CD4-positive, CD25-positive, alpha-beta regulatory T cell (primary cell): ENCODE data around the gene NRF1. TPM values are rescaled to one million over a fixed set of nuclear protein-coding genes. Genes with fewer than 3 reads are reported as not detected.
A peak's percentile ranks its signal among the peaks of the same experiment; 100 is the strongest.

ENCODE experiments used
- ATAC-seq, 2 donors: fragments of 150-1000 bp; cut with Tn5 transposase; one replicate each; pipeline ENCODE4 v1.10.0; 2021; ENCODE audit warnings: low read depth in 2 of 2, moderate number of reproducible peaks in 2 of 2, moderate library complexity in 1 of 2
- DNase-seq, 3 donors: peaks; one replicate each; pipeline versions ENCODE4 v3.0.0 to v3.0.0-alpha.2; 2012 to 2022; ENCODE audit warnings: mixed read lengths in 1 of 3
- H3K27ac ChIP-seq: one replicate; pipeline ENCODE4 v1.7.0; 2013; ENCODE audit warnings: mild to moderate bottlenecking, low read length; ENCODE audit not compliant: insufficient read depth, poor library complexity, severe bottlenecking
- H3K27me3 ChIP-seq: one replicate; pipeline ENCODE4 v1.7.0; 2013; ENCODE audit warnings: low read length; ENCODE audit not compliant: control insufficient read depth, insufficient read depth
- H3K36me3 ChIP-seq: one replicate; pipeline ENCODE4 v1.7.0; 2013; ENCODE audit warnings: mild to moderate bottlenecking, low read length, moderate library complexity; ENCODE audit not compliant: control insufficient read depth, insufficient read depth
- H3K4me1 ChIP-seq: 2 replicates; pipeline ENCODE4 v1.7.0; 2013; ENCODE audit warnings: mild to moderate bottlenecking, low read length; ENCODE audit not compliant: insufficient read depth, control insufficient read depth, poor library complexity, severe bottlenecking
- H3K4me3 ChIP-seq: one replicate; pipeline ENCODE4 v1.7.0; 2013; ENCODE audit warnings: low read depth, mild to moderate bottlenecking, low read length, moderate library complexity
- H3K9me3 ChIP-seq, 2 experiments: 1 replicate in 1 of 2; 2 replicates in 1 of 2; pipeline ENCODE4 v1.7.0; 2013; ENCODE audit warnings: low read length in 2 of 2, mild to moderate bottlenecking in 1 of 2, moderate library complexity in 1 of 2; ENCODE audit not compliant: control insufficient read depth in 2 of 2
- H3K27ac Mint-ChIP-seq, 3 donors: one replicate each; pipeline ENCODE4 v1.8.0; 2020 to 2022; ENCODE audit warnings: mild to moderate bottlenecking in 3 of 3, mixed read lengths in 3 of 3, moderate library complexity in 2 of 3
- H3K27me3 Mint-ChIP-seq: one replicate; pipeline ENCODE4 v1.8.0; 2022; ENCODE audit warnings: mild to moderate bottlenecking, mixed read lengths
- H3K36me3 Mint-ChIP-seq: one replicate; pipeline ENCODE4 v1.8.0; 2020; ENCODE audit warnings: mixed read lengths
- H3K4me1 Mint-ChIP-seq, 4 donors: one replicate each; pipeline ENCODE4 v1.8.0; 2020 to 2022; ENCODE audit warnings: mixed read lengths in 4 of 4, mild to moderate bottlenecking in 1 of 4
- H3K4me3 Mint-ChIP-seq, 4 donors: one replicate each; pipeline ENCODE4 v1.8.0; 2020 to 2022; ENCODE audit warnings: mild to moderate bottlenecking in 4 of 4, mixed read lengths in 4 of 4, moderate library complexity in 3 of 4
- H3K9me3 Mint-ChIP-seq, 7 donors: one replicate each; pipeline ENCODE4 v1.8.0; 2020 to 2022; ENCODE audit warnings: mixed read lengths in 7 of 7, mild to moderate bottlenecking in 3 of 7, moderate library complexity in 2 of 7
- polyA plus RNA-seq, 4 donors: library from polyadenylated mRNA; unstranded; fragments of 300-500 nt; fragmentation: Illumina TruSeq; gene quantifications; one replicate each; pipeline ENCODE4 v1.2.3, GENCODE V29; 2021
- total RNA-seq: library from RNA; stranded (reverse); gene quantifications from one replicate; pipeline ENCODE4 v1.2.3, GENCODE V29; 2022

The NRF1 gene
- total and polyA plus RNA-seq, 5 donors from 2014 or later = 19.6 to 42.5 (median 26.3) TPM

DNA sequence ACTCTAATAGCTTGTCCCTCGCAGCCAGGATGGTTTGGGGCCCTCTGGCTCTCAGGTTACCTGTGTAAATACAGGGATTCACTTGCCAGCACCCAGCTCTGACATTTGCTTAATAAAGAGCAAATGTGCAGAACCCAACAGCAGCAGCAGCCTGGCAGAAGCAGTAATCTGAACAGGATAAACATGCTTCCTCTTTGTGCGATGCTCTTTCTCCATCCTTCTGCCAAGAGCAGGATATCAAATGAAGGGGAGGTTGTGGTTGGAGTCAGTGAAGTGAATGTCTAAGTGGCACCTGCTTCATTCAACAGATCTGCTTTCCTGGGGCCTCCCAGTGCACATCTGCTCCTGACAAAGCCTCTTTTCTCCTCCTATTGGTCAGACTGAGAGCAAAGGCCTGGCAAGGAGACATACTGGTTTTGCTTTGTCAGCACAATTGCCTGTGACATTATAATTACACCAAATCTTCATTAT, 130.3 kb downstream of the NRF1 start:
- ATAC-seq = no peak
- Mint-ChIP-seq H3K4me1 (peaks cover 0 to 2% (median 0%) of the 10 kb centered on the region in 4 donors), H3K9me3 (no peaks in the 10 kb centered on the region), H3K4me3 (no peak overlapping the region), H3K27ac (no peak overlapping the region), H3K27me3 (no peaks in the 10 kb centered on the region), H3K36me3 (peaks cover 28% of the 10 kb centered on the region)
- H3K27me3 ChIP-seq = no peaks in the 10 kb centered on the region
- no peak overlapping the region for H3K4me3 ChIP-seq
- DNase-seq = no peak
- peaks cover 80% of the 10 kb centered on the region for H3K36me3 ChIP-seq
- no peak overlapping the region for H3K27ac ChIP-seq
- no peaks in the 10 kb centered on the region for H3K9me3 ChIP-seq
- H3K4me1 ChIP-seq = no peaks in the 10 kb centered on the region

DNA sequence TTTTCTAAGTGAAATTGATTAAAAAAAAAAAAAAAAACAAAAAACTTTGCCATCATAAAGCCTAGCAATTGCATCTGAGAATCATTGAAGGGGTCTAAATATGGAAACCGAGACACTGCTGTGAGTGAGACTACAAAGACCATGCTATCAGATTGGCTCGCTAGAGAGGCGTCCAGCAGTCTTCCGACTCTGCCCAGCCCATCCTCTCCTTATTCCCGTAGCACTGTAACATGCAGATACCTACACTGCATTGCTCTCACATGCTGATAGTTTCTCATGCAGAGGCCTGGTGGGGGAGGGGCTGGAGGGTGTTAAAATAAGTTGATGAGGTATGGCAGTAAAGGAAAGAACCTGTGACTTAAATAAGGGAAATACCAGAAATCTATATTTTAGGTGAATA, 130.7 kb downstream of the NRF1 start:
- ATAC-seq (no peak), DNase-seq (no peak)
- no peak overlapping the region for H3K4me3 Mint-ChIP-seq
- Histone ChIP-seq H3K27me3 (no peaks in the 10 kb centered on the region), H3K27ac (no peak overlapping the region), H3K9me3 (no peaks in the 10 kb centered on the region), H3K36me3 (peaks cover 80% of the 10 kb centered on the region), H3K4me3 (no peak overlapping the region), H3K4me1 (no peaks in the 10 kb centered on the region)
- peak overlapping the region in 1 of 3 donors; percentile 23 for H3K27ac Mint-ChIP-seq
- H3K27me3 Mint-ChIP-seq = no peaks in the 10 kb centered on the region
- no peaks in the 10 kb centered on the region for H3K9me3 Mint-ChIP-seq
- peaks cover 0 to 2% (median 0%) of the 10 kb centered on the region in 4 donors for H3K4me1 Mint-ChIP-seq
- H3K36me3 Mint-ChIP-seq = peaks cover 28% of the 10 kb centered on the region

DNA sequence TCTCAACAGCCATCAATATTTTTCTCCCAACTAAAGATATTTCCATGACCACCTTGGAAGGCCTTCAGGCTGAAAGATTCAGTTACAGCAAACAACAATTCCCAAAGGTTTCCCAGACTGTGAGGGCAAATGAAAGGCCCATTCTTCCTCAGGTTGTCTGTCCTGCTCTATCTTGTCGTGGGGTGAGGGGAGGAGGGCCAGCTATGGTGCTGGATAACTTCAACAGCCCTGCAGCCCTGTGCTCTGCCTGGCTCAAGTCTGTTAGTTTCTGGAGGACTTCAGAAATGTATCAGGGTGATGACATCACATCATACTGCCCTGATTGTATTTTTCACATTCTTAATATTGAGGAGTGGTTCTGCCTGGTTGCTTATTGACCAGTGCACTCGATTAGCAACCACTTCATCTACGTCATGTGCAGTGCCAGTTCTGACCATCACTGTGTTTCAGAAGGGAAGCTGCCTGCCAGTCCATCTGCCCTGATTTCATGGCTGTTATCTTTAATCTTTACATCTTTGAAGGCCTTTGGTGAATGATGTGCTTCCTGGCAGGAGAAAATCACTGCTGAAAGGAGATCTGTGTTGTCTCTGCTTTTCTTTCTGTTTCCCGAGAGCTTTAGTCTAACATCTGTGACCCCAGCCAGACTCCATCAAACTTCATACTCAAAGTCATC, 135.5 kb downstream of the NRF1 start:
- H3K36me3 Mint-ChIP-seq = peaks cover 45% of the 10 kb centered on the region
- peaks cover 64% of the 10 kb centered on the region for H3K36me3 ChIP-seq
- H3K4me1 Mint-ChIP-seq = peaks cover 0 to 5% (median 0%) of the 10 kb centered on the region in 4 donors

DNA sequence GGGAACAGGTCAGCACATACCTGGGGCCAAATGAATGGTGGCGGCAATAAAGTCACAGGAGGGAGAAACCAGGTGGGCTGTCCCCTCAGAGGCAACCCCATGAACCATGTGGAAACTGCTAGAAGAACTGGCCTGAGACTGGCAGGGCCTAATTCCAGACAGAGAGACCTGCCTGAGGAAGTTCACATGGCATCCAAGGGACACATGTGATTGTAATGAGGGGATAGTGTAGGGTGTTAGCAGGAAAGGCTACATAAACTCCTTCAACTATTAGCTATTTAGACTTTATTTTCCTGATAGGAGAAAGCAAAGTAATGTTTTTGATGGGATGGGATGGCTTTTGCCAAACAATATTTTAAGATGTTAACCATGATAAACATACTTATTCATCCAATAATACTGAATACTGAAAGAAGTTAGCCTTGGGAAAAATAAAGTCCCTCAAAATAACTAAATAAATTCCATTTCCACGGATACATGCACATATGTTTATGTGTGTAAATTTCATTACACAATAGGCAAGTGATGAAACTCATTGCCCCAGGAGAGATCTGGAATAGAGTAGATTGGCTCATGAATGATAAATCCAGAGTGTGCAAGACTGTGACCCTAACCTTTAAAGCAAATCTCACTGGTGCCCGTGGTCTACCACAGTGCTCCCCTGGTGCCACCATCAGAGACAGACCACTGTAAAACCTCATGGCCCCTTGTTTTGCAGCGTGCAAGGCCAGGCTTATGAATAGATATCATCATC, 137.0 kb downstream of the NRF1 start:
- Mint-ChIP-seq H3K27ac (peak overlapping the region in 2 of 3 donors; percentile 43 to 57), H3K4me1 (peaks cover 0 to 5% (median 0%) of the 10 kb centered on the region in 4 donors), H3K9me3 (no peaks in the 10 kb centered on the region), H3K4me3 (no peak overlapping the region), H3K27me3 (no peaks in the 10 kb centered on the region), H3K36me3 (peaks cover 37% of the 10 kb centered on the region)
- H3K4me3 ChIP-seq = no peak overlapping the region
- DNase-seq (no peak), ATAC-seq (no peak)
- H3K4me1 ChIP-seq = no peaks in the 10 kb centered on the region
- H3K9me3 ChIP-seq = no peaks in the 10 kb centered on the region
- H3K27ac ChIP-seq = no peak overlapping the region
- H3K36me3 ChIP-seq = peaks cover 56% of the 10 kb centered on the region
- H3K27me3 ChIP-seq = no peaks in the 10 kb centered on the region

More for the DNA sequence above, 135.5 kb downstream of the NRF1 start:
- H3K27ac ChIP-seq = no peak overlapping the region
- Mint-ChIP-seq H3K4me3 (no peak overlapping the region), H3K9me3 (no peaks in the 10 kb centered on the region), H3K27me3 (no peaks in the 10 kb centered on the region), H3K27ac (no peak overlapping the region)
- no peaks in the 10 kb centered on the region for H3K9me3 ChIP-seq
- H3K27me3 ChIP-seq = no peaks in the 10 kb centered on the region
- ATAC-seq (no peak), DNase-seq (no peak)
- H3K4me1 ChIP-seq = no peaks in the 10 kb centered on the region
- no peak overlapping the region for H3K4me3 ChIP-seq

DNA sequence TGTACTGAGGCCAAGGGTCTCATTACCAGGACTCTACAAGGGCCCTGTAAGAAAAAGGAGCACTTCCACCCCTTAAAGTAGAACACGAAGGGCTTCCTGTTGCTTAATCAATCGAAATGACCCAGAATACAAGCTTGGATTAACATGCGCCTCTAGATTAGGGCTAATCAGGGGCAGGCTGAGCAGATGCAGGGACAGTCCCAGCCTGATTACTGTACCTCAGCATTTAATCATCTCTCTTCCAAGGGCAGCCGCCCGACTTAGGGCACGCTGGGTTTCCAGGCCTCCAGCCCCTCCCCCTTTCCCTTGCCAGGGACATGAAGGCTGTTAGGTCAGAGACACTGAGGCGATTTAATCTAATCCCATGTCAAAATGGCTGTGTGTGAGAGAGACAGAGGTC, 138.6 kb downstream of the NRF1 start:
- H3K9me3 Mint-ChIP-seq = no peaks in the 10 kb centered on the region
- no peaks in the 10 kb centered on the region for H3K9me3 ChIP-seq
- H3K4me3 Mint-ChIP-seq = no peak overlapping the region
- H3K27ac Mint-ChIP-seq = no peak overlapping the region
- no peak for DNase-seq
- H3K27me3 Mint-ChIP-seq = no peaks in the 10 kb centered on the region
- H3K4me1 Mint-ChIP-seq = peaks cover 0 to 5% (median 0%) of the 10 kb centered on the region in 4 donors
- H3K27ac ChIP-seq = no peak overlapping the region
- H3K4me3 ChIP-seq = no peak overlapping the region
- no peaks in the 10 kb centered on the region for H3K27me3 ChIP-seq
- H3K36me3 ChIP-seq = peaks cover 47% of the 10 kb centered on the region
- H3K36me3 Mint-ChIP-seq = peaks cover 37% of the 10 kb centered on the region
- no peaks in the 10 kb centered on the region for H3K4me1 ChIP-seq
- no peak for ATAC-seq

DNA sequence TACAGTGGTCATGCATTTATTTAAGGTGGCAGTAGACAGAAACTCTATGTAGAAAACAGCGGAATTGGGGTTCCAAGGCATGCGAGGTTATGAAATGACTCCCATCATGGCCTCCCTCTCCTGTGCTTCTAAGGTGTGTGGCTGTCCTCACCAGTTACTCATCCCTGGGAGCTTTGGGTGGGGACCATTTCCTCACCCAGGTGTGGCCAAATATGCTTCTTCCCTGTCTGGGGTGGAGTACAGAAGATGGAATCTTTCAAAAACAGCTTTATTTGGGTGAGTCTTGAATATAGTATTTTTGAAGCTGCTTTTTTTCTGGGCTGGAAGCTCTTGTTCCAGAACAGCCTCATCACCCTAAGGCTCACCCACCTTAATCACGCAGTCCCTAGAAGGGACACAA, 139.0 kb downstream of the NRF1 start:
- Mint-ChIP-seq H3K27me3 (no peaks in the 10 kb centered on the region), H3K4me1 (peaks cover 0 to 5% (median 0%) of the 10 kb centered on the region in 4 donors), H3K27ac (peak overlapping the region in 1 of 3 donors; percentile 48), H3K9me3 (no peaks in the 10 kb centered on the region), H3K4me3 (no peak overlapping the region), H3K36me3 (peaks cover 39% of the 10 kb centered on the region)
- DNase-seq = no peak
- Histone ChIP-seq H3K36me3 (peaks cover 48% of the 10 kb centered on the region), H3K27ac (no peak overlapping the region), H3K4me1 (no peaks in the 10 kb centered on the region), H3K9me3 (no peaks in the 10 kb centered on the region), H3K4me3 (no peak overlapping the region), H3K27me3 (no peaks in the 10 kb centered on the region)
- ATAC-seq = no peak

DNA sequence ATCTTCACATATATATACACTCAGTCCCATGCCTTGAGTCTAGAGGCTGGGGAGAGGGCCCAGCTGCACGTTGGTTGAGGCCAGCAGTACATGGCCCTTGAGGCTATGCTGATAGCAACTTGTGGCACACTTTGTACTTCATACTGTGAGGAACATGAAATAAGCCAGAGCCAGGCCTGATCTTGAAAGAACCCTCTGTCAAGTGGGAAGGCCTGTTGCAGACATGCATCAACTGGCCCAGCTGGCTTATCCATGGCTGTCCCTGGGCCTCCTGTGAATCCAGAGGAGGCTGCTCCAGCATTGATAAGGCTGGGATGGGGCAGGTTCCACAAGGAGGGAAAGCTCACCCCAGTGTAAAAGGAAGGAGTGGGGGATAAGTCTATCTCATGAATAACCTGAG, 140.4 kb downstream of the NRF1 start:
- no peak overlapping the region for H3K4me3 Mint-ChIP-seq
- H3K4me3 ChIP-seq = no peak overlapping the region
- H3K27me3 ChIP-seq = no peaks in the 10 kb centered on the region
- no peaks in the 10 kb centered on the region for H3K4me1 ChIP-seq
- H3K9me3 ChIP-seq = no peaks in the 10 kb centered on the region
- no peak overlapping the region for H3K27ac ChIP-seq
- no peaks in the 10 kb centered on the region for H3K9me3 Mint-ChIP-seq
- H3K36me3 Mint-ChIP-seq = peaks cover 43% of the 10 kb centered on the region
- peaks cover 0 to 3% (median 0%) of the 10 kb centered on the region in 4 donors for H3K4me1 Mint-ChIP-seq
- peaks cover 47% of the 10 kb centered on the region for H3K36me3 ChIP-seq
- DNase-seq (no peak), ATAC-seq (no peak)
- peak overlapping the region in 2 of 3 donors; percentile 69 to 78 for H3K27ac Mint-ChIP-seq
- H3K27me3 Mint-ChIP-seq = no peaks in the 10 kb centered on the region
